Astrocyte (in vitro differentiated cells and primary cell): ENCODE measurements around the gene HOXC6. TPM values are rescaled to one million over a fixed set of nuclear protein-coding genes. Genes with fewer than 3 reads are reported as not detected.

ENCODE experiments used
- DNase-seq: peaks from one replicate; pipeline ENCODE4 v3.0.0-alpha.2; 2010; ENCODE audit warnings: low read depth
- FAIRE-seq: peaks from 2 replicates; lab custom pipeline; 2011; peaks lifted over from hg19 to GRCh38; lab: Jason Lieb, UNC
- H2AFZ ChIP-seq: 2 replicates; pipeline ENCODE4 v1.6.0; 2012; ENCODE audit warnings: low read depth, low read length, inconsistent platforms
- H3K27ac ChIP-seq: 2 replicates; pipeline ENCODE4 v1.5.1; 2011; ENCODE audit warnings: low read depth, low read length, inconsistent platforms
- H3K27me3 ChIP-seq: 2 replicates; pipeline ENCODE4 v1.6.0; 2011; ENCODE audit warnings: low read length, inconsistent platforms; ENCODE audit not compliant: insufficient read depth
- H3K36me3 ChIP-seq: 2 replicates; pipeline ENCODE4 v1.5.1; 2011; ENCODE audit warnings: low read length, inconsistent platforms; ENCODE audit not compliant: insufficient read depth
- H3K4me1 ChIP-seq: 2 replicates; pipeline ENCODE4 v1.5.1; 2011; ENCODE audit warnings: low read length, inconsistent platforms; ENCODE audit not compliant: insufficient read depth
- H3K4me2 ChIP-seq: 2 replicates; pipeline ENCODE4 v1.6.0; 2012; ENCODE audit warnings: low read length, inconsistent platforms
- H3K4me3 ChIP-seq: 2 replicates; pipeline ENCODE4 v1.5.1; 2011; ENCODE audit warnings: low read depth, mild to moderate bottlenecking, low read length, inconsistent platforms; ENCODE audit not compliant: insufficient read depth
- H3K79me2 ChIP-seq: 2 replicates; pipeline ENCODE4 v1.6.0; 2012; ENCODE audit warnings: mild to moderate bottlenecking, low read length, inconsistent platforms; ENCODE audit not compliant: insufficient read depth
- H3K9ac ChIP-seq: 2 replicates; pipeline ENCODE4 v1.6.0; 2012; ENCODE audit warnings: mild to moderate bottlenecking, low read length, inconsistent platforms
- H3K9me3 ChIP-seq: 2 replicates; pipeline ENCODE4 v1.5.1; 2012; ENCODE audit warnings: low read depth, mild to moderate bottlenecking, low read length, inconsistent platforms; ENCODE audit not compliant: insufficient read depth
- H4K20me1 ChIP-seq: 2 replicates; pipeline ENCODE4 v1.6.0; 2012; ENCODE audit warnings: low read length, inconsistent platforms; ENCODE audit not compliant: insufficient read depth
- H3K27ac Mint-ChIP-seq: one replicate; pipeline ENCODE4 v1.8.0; 2021; ENCODE audit warnings: mild to moderate bottlenecking, mixed read lengths; ENCODE audit not compliant: unreplicated experiment
- H3K27me3 Mint-ChIP-seq: one replicate; pipeline ENCODE4 v1.8.0; 2021; ENCODE audit warnings: low read depth, mixed read lengths; ENCODE audit not compliant: unreplicated experiment
- H3K36me3 Mint-ChIP-seq: one replicate; pipeline ENCODE4 v1.8.0; 2021; ENCODE audit warnings: low read depth, mixed read lengths; ENCODE audit not compliant: unreplicated experiment
- H3K4me1 Mint-ChIP-seq: one replicate; pipeline ENCODE4 v1.8.0; 2021; ENCODE audit warnings: low read depth, mixed read lengths; ENCODE audit not compliant: unreplicated experiment
- H3K4me3 Mint-ChIP-seq: one replicate; pipeline ENCODE4 v1.8.0; 2021; ENCODE audit warnings: mild to moderate bottlenecking, moderate library complexity, mixed read lengths; ENCODE audit not compliant: unreplicated experiment
- H3K9me3 Mint-ChIP-seq: one replicate; pipeline ENCODE4 v1.8.0; 2021; ENCODE audit warnings: mild to moderate bottlenecking, mixed read lengths; ENCODE audit not compliant: unreplicated experiment
- EZH2 ChIP-seq: IDR thresholded peaks from 2 replicates; pipeline ENCODE4 v1.6.1; 2012; ENCODE audit warnings: mild to moderate bottlenecking, low read length, inconsistent platforms; ENCODE audit not compliant: insufficient read depth
- total RNA-seq: library from RNA; stranded (reverse); gene quantifications from 2 replicates; pipeline ENCODE4 v1.2.1, GENCODE V29; 2021
- TF ChIP-seq, protein P1 (sequence below): IDR thresholded peaks from 2 replicates; pipeline ENCODE4 v1.5.1; 2011; ENCODE audit warnings: low read depth, mild to moderate bottlenecking, inconsistent platforms, low read length, moderate library complexity; ENCODE audit not compliant: insufficient read depth

Gene HOXC6
- total RNA-seq, 1 donor from 2014 or later: not detected

DNA sequence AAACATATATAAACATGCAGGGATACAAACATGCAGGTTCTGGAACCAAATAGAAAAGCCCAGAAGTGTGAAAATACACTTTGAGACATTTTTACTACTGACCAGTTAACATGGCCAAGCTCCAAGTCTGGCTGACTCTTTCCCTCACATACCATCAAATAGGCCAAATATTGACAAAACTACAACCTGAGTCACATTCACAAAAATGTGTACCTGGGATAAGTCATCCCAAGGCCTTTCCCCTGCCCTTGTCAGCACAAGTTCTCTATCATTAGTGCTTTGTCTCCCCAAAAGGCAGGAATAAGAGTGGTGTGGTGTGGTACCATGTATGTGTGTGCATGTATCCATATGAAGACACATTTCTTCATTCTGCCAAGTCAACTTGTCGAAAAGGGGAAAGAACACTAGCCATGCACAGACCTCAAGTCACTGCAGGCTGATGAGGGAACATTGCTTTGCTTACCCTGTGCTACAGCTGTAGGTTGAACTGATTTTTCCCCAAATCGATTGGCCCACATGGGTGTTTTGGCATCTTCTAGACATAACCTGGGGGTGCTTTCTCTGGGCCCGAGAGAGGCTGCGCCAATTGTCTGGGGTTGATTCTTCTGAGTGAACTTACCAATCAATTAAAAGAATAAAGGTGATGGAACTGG is 40.3 kb downstream of the HOXC6 start:
- H2AFZ ChIP-seq: no peak overlapping the region
- H4K20me1 ChIP-seq: no peaks in the 10 kb centered on the region
- Mint-ChIP-seq H3K4me3 (no peak overlapping the region), H3K27ac (no peak overlapping the region), H3K4me1 (no peaks in the 10 kb centered on the region), H3K36me3 (no peaks in the 10 kb centered on the region), H3K9me3 (peaks cover 3% of the 10 kb centered on the region), H3K27me3 (peaks cover 83% of the 10 kb centered on the region)
- no peak overlapping the region for H3K4me2 ChIP-seq
- no peak overlapping the region for H3K27ac ChIP-seq
- no peaks in the 10 kb centered on the region for H3K36me3 ChIP-seq
- H3K4me3 ChIP-seq: no peak overlapping the region
- no peak for TF ChIP-seq EZH2
- TF ChIP-seq, protein P1, sequence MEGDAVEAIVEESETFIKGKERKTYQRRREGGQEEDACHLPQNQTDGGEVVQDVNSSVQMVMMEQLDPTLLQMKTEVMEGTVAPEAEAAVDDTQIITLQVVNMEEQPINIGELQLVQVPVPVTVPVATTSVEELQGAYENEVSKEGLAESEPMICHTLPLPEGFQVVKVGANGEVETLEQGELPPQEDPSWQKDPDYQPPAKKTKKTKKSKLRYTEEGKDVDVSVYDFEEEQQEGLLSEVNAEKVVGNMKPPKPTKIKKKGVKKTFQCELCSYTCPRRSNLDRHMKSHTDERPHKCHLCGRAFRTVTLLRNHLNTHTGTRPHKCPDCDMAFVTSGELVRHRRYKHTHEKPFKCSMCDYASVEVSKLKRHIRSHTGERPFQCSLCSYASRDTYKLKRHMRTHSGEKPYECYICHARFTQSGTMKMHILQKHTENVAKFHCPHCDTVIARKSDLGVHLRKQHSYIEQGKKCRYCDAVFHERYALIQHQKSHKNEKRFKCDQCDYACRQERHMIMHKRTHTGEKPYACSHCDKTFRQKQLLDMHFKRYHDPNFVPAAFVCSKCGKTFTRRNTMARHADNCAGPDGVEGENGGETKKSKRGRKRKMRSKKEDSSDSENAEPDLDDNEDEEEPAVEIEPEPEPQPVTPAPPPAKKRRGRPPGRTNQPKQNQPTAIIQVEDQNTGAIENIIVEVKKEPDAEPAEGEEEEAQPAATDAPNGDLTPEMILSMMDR: no peak
- DNase-seq (no peak), FAIRE-seq (peak; percentile 39)
- H3K9ac ChIP-seq: no peak overlapping the region
- H3K79me2 ChIP-seq: no peaks in the 10 kb centered on the region
- no peaks in the 10 kb centered on the region for H3K9me3 ChIP-seq
- peaks cover 41% of the 10 kb centered on the region for H3K27me3 ChIP-seq
- no peaks in the 10 kb centered on the region for H3K4me1 ChIP-seq

- FAIRE-seq: no peak
- Histone ChIP-seq H3K4me1 (no peaks in the 10 kb centered on the region), H3K4me2 (no peak overlapping the region), H4K20me1 (no peaks in the 10 kb centered on the region), H3K9ac (no peak overlapping the region), H3K36me3 (no peaks in the 10 kb centered on the region), H3K27ac (no peak overlapping the region), H3K27me3 (peaks cover 24% of the 10 kb centered on the region), H2AFZ (no peak overlapping the region), H3K4me3 (no peak overlapping the region), H3K9me3 (no peaks in the 10 kb centered on the region), H3K79me2 (no peaks in the 10 kb centered on the region)
- Mint-ChIP-seq H3K4me1 (no peaks in the 10 kb centered on the region), H3K36me3 (no peaks in the 10 kb centered on the region), H3K27ac (no peak overlapping the region), H3K9me3 (no peaks in the 10 kb centered on the region), H3K27me3 (peaks cover 85% of the 10 kb centered on the region), H3K4me3 (no peak overlapping the region)
- TF ChIP-seq EZH2: no peak
- TF ChIP-seq, protein P1: no peak
- no peak for DNase-seq
Measured at GRCh38 chr12:54071942-54072341, 43.7 kb downstream of the HOXC6 start.

DNA sequence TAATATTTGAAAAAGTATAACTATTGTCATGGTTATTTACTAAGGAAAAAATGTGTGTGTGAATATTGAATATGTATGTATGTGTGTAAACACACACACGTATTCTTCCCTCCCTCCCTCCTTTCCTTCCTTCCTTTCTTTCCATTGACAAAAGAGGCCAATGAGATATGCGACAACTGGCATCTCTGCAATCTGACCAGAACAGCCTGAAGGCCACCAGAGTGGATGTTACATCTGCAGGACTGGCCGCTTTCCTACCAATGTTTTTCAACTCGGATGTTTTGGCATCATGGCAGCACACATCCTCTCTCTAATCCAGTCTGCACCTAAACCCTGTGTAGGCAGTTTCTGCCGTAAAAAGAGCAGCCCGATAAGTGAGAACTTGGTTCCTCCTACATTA is 46.1 kb downstream of the HOXC6 start:
- Mint-ChIP-seq H3K27me3 (peaks cover 90% of the 10 kb centered on the region), H3K27ac (no peak overlapping the region), H3K4me1 (no peaks in the 10 kb centered on the region), H3K9me3 (peaks cover 6% of the 10 kb centered on the region), H3K36me3 (no peaks in the 10 kb centered on the region), H3K4me3 (no peak overlapping the region)
- Histone ChIP-seq H3K36me3 (no peaks in the 10 kb centered on the region), H3K9me3 (no peaks in the 10 kb centered on the region), H3K4me1 (no peaks in the 10 kb centered on the region), H4K20me1 (no peaks in the 10 kb centered on the region), H2AFZ (no peak overlapping the region), H3K4me2 (no peak overlapping the region), H3K27me3 (peaks cover 21% of the 10 kb centered on the region), H3K4me3 (no peak overlapping the region), H3K27ac (no peak overlapping the region), H3K9ac (no peak overlapping the region), H3K79me2 (no peaks in the 10 kb centered on the region)
- no peak for FAIRE-seq
- DNase-seq: no peak
- TF ChIP-seq, protein P1: no peak
- no peak for TF ChIP-seq EZH2
